Fibroblast of skin of left quadriceps (primary cell): ENCODE data around the gene BIN1.
"Not testable (repeated sequence)": the region's sequence is repeated elsewhere in the genome, so short reads cannot be mapped to it uniquely, and the experiment has no call there.

Experiments
- DNase-seq, 2 experiments: peaks; one replicate each; pipeline ENCODE4 v3.0.0-alpha.2; 2013; ENCODE audit warnings: low read depth in 2 of 2

Gene BIN1

DNA sequence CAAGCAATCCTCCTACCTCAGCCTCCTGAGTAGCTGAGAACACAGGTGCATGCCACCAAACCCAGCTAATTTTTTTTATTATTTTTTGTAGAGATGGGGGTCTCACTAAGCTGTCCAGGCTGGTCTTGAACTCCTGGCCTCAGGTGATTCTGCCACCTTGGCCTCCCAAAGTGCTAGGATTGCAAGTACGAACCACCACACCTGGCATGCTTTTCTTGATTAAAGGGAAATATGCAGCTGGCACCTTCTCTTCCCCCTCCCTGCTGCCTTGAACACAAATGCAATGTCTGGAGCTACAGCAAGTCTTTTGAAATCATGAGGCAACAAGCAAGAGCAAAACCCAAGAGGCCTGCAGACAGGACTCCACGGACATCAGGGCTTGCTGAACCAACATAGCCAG lies 26.8 kb upstream of the BIN1 start:
- DNase-seq, result no peak

GRCh38 chr2:127130421-127130820 lies 23.5 kb upstream of the BIN1 start:
- DNase-seq, result no peak

- no peak for DNase-seq
These were observed 23.0 kb upstream of the BIN1 start for GRCh38 chr2:127129937-127130336.

- DNase-seq, result no peak
These were observed 21.5 kb upstream of the BIN1 start for GRCh38 chr2:127128445-127128904.

- no peak for DNase-seq
These were observed 18.9 kb upstream of the BIN1 start for GRCh38 chr2:127125821-127126220.

GRCh38 chr2:127124426-127124825 lies 17.5 kb upstream of the BIN1 start:
- no peak for DNase-seq

- DNase-seq, result no peak
These were observed 15.5 kb upstream of the BIN1 start for GRCh38 chr2:127122361-127123027.

DNA sequence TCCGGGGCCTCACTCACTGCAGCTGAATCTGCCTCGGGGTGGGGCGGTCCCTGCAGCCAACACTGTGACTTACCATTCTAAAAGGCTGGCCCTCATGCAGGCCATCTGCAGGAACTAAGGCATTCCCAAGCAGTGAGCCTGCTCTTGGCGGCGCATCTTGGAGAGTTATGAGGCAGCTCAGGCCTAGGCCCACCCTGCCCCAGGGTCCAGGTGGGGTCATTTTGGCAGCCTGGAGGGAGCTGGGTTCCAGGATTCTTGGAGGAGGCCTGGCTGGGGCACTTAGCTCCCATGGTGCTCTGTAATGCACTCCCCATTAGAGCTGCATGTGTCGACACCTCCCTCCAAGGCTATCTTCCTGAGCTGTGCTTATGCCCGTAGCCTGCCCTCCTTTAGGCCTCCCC lies 14.8 kb upstream of the BIN1 start:
- no peak for DNase-seq

- no peak for DNase-seq
These were observed 14.4 kb upstream of the BIN1 start for GRCh38 chr2:127121353-127121752.

GRCh38 chr2:127120408-127120807 lies 13.5 kb upstream of the BIN1 start:
- not testable (repeated sequence) for DNase-seq

DNA sequence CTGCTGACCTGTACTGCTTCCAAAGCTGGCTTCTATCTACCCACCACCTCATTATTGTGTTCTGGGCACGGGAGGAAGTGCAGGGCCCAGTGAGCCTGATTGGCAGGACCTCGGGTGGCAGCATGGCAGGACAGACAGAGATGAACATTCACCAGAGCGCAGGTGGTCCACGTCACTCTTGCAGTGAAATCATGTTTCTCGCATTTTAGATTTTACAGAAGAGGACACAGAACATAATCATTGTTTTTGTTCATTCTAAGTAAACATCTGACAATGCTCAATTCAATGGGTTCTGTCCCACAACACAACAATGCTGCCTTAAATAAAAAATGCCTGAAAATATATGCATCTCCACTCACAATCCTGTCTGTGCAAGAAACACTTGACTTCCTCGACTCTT lies 11.5 kb upstream of the BIN1 start:
- no peak for DNase-seq

GRCh38 chr2:127118038-127118437 lies 11.1 kb upstream of the BIN1 start:
- DNase-seq, result no peak

DNA sequence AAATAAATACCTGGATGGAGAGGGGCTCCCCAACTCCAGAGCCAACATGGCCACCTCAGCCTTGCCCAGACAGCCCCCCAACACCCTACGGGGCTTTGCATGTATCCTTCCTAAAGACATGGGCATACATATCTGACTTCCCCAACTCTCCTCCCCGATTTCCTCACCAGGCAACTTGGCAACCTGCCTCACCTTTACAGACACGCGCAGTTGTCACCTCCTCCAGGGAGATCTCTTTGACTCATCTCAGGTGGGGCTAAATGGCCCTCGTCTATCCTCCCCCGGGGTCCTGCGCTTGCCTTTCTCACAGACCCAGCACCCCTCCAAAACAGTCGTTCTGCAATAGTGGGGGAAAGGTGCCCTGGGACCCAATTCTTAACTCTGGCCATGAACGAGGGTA lies 10.6 kb upstream of the BIN1 start:
- no peak for DNase-seq

DNA sequence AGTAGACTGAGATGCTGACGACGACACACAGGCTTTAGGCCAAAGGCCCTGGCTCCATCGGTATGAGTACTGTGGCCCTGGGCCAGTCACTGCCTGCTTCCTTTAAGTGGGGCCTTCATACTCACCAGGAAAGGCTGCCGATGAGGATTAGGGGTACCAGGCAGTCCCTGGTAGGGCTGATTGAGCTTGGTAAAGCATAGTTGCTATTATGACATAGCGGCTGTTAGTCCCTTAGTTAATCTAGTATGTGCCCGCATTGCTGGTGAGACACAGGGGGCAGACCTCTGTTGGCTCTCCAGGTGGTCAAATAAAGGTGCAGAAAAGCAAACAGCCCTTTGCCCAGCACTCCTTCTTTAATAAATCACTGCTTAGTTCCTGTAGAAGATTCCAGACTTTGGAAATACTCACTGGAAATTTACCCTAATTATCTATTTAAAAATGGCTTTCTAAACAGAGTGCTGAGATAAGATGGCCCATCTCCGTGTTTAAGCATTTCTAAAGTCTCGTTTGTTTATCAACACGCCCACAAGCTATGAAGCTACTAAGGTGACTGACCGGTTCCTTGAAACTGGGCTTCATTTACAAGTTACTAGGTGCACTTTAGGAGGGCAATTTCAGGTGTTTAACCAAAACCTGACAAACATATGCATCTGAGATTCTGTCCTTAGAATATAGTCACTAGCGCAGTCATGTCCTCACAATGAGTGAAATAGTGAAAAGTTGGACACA lies 8.7 kb upstream of the BIN1 start:
- no peak for DNase-seq

GRCh38 chr2:127110985-127111384 lies 4.0 kb upstream of the BIN1 start:
- DNase-seq, result no peak

- DNase-seq, result no peak
These were observed 1.2 kb upstream of the BIN1 start for GRCh38 chr2:127108090-127108523.

DNA sequence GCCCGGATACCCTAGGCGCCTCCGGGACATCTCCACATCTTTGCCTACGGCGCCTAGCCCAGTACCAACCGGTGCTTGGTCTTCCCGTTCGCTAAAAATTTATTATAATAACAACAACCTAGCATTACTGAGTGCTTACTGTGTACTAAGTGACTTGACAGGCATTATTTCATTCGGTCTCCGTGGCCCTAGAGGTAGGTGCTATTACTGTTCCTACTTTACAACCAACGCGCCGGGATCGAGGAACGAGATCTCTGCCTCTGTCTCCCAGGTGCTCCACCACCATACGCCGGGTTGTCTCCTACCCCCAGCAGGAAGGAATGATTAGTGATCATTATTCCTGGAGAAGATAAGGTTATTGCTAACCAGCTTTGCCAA lies 657 bp upstream of the BIN1 start:
- no peak for DNase-seq

DNA sequence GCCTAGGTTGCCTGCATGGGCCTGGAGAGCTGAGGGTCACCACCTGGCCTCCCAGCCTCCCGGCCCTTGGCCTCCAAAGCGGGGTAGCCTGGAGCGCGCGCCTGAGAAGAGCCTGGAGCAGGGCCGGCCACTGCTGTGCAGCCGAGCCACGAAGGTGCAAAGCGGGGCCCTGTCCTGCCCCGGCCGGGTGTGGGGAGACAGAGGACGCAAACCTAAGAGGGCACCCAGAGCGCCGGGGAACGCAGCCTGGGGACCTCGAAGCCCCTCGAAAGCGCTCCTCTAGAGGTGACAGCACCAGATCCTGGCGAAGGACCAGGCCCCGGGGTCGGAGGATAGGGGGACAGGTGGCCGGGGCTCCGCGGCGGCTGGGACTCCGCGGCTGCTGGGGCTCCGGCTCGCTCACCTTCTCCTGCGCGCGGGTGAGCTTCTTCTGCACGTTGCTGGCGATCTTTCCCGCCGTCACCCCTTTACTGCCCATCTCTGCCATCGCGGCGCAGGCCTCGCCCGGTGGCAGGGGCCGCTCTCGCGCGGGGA lies 430 bp downstream of the BIN1 start:
- DNase-seq, result no peak

DNA sequence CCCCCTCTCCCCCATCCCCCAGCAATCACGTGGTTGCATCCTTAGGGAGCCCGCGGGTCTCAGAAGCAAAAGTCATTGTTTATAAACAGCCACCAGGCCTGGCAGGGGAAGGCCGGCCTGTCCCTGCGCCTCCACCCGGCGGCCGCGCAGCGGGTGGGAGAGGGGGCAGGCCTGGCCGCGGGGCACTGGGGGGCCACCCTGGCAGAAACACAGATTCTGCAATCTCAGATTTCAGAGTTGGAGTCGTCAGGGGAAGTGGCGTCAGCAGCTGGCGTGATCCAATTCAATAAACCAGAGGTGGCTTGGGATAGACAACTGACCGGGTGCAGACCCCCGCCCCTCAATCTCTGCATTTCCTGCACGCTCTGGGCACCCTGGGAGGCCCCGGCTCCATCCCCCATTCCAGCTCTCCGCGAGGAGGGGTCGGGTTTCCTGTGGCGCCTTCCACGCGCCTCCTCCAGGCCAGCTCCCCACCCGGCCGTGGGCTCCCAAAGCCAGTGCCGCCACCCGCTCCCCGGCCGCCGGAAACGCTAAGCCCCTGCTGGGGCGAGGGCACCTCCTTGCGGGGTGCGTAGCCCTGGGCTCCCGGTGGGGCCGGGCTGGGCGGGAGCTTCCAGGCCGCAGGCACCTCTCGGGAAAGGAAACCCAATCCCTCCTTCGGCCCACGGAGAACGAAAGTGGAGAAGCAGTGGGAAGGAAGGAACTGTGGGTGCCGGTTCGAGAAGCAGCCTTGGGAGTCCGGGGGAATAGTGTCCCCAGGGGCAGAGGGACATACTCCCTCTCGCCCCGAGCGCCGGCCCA lies 1.1 kb downstream of the BIN1 start:
- peak; percentile 12 to 16 for DNase-seq

DNA sequence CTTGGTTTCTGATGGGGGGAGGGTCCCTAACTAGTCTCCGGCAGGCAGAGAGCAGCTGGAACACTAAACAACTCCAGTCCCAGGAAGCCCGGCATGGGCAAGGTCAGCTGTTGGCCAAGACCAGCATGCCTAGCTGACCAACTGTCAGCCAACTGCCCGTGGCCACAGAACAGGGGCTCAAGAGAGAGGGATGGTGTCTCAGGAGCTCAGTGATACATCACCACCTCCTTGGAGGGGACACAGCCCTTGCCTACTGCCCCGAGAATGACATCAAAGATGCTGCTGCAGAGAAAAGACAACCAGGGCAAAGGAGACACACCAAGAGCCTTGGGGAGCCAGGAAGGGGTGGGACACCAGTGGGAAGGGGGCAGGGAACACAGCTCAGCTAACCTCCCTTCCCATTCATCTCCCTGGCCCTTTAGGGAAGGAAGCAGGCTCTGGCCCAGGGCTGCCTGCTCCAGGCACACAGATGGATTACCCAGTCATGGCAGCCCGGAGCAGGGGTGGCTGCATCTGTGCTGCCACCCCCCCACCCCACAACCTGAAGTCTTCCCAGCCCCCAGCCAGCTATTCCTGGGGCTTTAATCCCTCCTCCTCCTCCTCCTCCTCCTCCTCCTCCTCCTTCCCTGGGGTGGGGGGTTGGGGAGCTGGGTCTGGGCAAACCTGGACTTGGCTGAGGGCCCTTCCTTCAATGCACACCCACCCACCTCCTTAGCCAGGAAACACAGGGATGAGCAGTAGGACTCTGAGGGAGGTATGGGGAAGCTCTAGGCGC lies 1.9 kb downstream of the BIN1 start:
- DNase-seq, result no peak

- no peak for DNase-seq
These were observed 2.7 kb downstream of the BIN1 start for GRCh38 chr2:127104166-127104660.
